ENCODE measurements around the gene C11orf58. TPM values are rescaled to one million over a fixed set of nuclear protein-coding genes. Genes with fewer than 3 reads are reported as not detected.

The C11orf58 gene
- total and polyA plus RNA-seq, 2 experiments from 2014 or later = 170 to 185 TPM

DNA sequence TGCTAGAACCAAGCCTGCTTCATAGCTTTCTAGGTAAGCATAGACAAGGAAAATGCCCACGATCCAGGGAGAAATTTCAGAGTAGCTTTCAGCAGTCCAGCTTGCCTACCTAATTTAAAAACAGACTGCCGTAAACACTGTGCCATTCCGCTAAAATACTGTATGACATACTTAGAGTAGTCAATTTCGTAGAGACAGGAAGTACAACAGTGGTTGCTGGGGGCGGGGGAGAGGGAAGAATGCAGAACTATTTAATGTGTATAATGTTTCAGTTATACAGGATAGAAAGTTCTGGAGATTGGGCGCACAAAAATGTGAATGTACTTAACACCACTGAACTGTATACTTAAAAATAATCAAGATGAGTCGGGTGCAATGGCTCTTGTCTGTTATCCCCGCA, 56.7 kb downstream of the C11orf58 start:
- Histone ChIP-seq H3K27me3 (no peaks in the 10 kb centered on the region), H3K4me1 (ENCODE audit: insufficient read depth) (peaks cover 6% of the 10 kb centered on the region), H2AFZ (no peak overlapping the region), H4K20me1 (ENCODE audit: insufficient read depth, poor library complexity, severe bottlenecking) (no peaks in the 10 kb centered on the region), H3K4me3 (no peak overlapping the region), H3K36me3 (replicated peaks; ENCODE audit: insufficient read depth, low read depth) (no peaks in the 10 kb centered on the region), H3K4me2 (no peak overlapping the region), H3K9me3 (ENCODE audit: low read depth) (no peaks in the 10 kb centered on the region), H3K79me2 (no peaks in the 10 kb centered on the region), H3K27ac (no peak overlapping the region), H3K9me2 (replicated peaks; ENCODE audit: insufficient read depth) (no peaks in the 10 kb centered on the region)
- TF ChIP-seq, protein P1, sequence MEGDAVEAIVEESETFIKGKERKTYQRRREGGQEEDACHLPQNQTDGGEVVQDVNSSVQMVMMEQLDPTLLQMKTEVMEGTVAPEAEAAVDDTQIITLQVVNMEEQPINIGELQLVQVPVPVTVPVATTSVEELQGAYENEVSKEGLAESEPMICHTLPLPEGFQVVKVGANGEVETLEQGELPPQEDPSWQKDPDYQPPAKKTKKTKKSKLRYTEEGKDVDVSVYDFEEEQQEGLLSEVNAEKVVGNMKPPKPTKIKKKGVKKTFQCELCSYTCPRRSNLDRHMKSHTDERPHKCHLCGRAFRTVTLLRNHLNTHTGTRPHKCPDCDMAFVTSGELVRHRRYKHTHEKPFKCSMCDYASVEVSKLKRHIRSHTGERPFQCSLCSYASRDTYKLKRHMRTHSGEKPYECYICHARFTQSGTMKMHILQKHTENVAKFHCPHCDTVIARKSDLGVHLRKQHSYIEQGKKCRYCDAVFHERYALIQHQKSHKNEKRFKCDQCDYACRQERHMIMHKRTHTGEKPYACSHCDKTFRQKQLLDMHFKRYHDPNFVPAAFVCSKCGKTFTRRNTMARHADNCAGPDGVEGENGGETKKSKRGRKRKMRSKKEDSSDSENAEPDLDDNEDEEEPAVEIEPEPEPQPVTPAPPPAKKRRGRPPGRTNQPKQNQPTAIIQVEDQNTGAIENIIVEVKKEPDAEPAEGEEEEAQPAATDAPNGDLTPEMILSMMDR (IDR thresholded peaks at IDR 0.05; ENCODE audit: poor library complexity) = no peak
- TF ChIP-seq EZH2 (IDR thresholded peaks at IDR 0.05; ENCODE audit: borderline replicate concordance) (no peak), EZH2phosphoT487 (IDR thresholded peaks at IDR 0.05; ENCODE audit: low read depth, severe bottlenecking, unreplicated experiment) (no peak)
- WGBS (ENCODE audit: low lambda C conversion rate, missing lambda C conversion rate) = 82% methylated on average over 8 of the region's 8 CpGs
- DNase-seq (ENCODE audit: low spot score) = no peak

DNA sequence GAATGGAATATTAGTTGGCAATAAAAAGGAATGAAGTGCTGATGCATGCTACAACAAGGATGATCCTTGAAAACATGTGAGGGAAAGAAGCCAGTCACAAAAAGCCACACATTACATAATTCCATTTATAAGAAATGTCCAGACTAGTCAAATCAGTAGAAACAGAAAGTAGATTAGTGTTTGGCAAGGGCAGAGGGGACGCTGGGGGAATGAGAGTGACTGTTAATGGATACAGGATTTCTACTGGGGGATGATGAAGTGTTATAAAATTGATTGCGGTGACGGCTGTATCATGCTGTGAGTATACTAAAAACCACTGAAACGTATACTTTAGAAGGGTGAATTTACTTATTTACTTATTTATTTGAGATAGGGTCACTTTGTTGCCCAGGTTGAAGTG, 57.9 kb downstream of the C11orf58 start:
- H3K36me3 ChIP-seq (replicated peaks; ENCODE audit: insufficient read depth, low read depth) = no peaks in the 10 kb centered on the region
- WGBS (ENCODE audit: low lambda C conversion rate, missing lambda C conversion rate) = 95% methylated on average over 4 of the region's 4 CpGs
- H3K79me2 ChIP-seq = no peaks in the 10 kb centered on the region
- no peaks in the 10 kb centered on the region for H3K9me2 ChIP-seq (replicated peaks; ENCODE audit: insufficient read depth)
- no peak overlapping the region for H3K4me2 ChIP-seq
- no peaks in the 10 kb centered on the region for H3K27me3 ChIP-seq
- no peaks in the 10 kb centered on the region for H4K20me1 ChIP-seq (ENCODE audit: insufficient read depth, poor library complexity, severe bottlenecking)
- no peak overlapping the region for H3K4me3 ChIP-seq
- no peaks in the 10 kb centered on the region for H3K9me3 ChIP-seq (ENCODE audit: low read depth)
- H2AFZ ChIP-seq = no peak overlapping the region
- no peak for DNase-seq (ENCODE audit: low spot score)
- H3K4me1 ChIP-seq (ENCODE audit: insufficient read depth) = peaks cover 6% of the 10 kb centered on the region
- TF ChIP-seq EZH2 (IDR thresholded peaks at IDR 0.05; ENCODE audit: borderline replicate concordance) (no peak), EZH2phosphoT487 (IDR thresholded peaks at IDR 0.05; ENCODE audit: low read depth, severe bottlenecking, unreplicated experiment) (no peak)
- TF ChIP-seq, protein P1 (IDR thresholded peaks at IDR 0.05; ENCODE audit: poor library complexity) = no peak
- H3K27ac ChIP-seq = no peak overlapping the region

DNA sequence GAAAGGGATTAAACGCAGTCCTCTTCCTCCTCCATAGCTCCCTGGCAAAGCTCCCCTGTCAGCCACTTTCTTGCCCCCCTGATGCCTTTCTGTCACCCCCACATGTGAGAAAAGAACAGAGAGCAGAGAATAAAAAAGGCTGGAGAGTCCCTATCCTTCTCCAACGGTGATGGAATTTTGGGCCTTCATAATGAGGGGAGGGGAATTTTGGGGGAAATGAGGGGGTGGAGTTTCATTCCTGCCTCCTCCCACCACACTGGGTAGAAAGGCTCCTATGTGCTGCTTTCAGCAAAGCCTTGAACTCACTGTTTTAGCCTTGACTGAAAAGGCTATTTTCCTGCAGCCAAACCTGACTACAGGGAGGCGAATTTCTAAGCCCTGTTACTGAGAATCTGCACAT, 59.3 kb downstream of the C11orf58 start:
- Histone ChIP-seq H3K4me3 (no peak overlapping the region), H4K20me1 (ENCODE audit: insufficient read depth, poor library complexity, severe bottlenecking) (no peaks in the 10 kb centered on the region), H3K79me2 (no peaks in the 10 kb centered on the region), H3K9me2 (replicated peaks; ENCODE audit: insufficient read depth) (no peaks in the 10 kb centered on the region), H3K4me2 (no peak overlapping the region), H3K36me3 (replicated peaks; ENCODE audit: insufficient read depth, low read depth) (no peaks in the 10 kb centered on the region), H3K27me3 (no peaks in the 10 kb centered on the region), H3K9me3 (ENCODE audit: low read depth) (no peaks in the 10 kb centered on the region), H2AFZ (no peak overlapping the region), H3K4me1 (ENCODE audit: insufficient read depth) (no peaks in the 10 kb centered on the region), H3K27ac (no peak overlapping the region)
- TF ChIP-seq EZH2phosphoT487 (IDR thresholded peaks at IDR 0.05; ENCODE audit: low read depth, severe bottlenecking, unreplicated experiment) = no peak
- TF ChIP-seq, protein P1 (IDR thresholded peaks at IDR 0.05; ENCODE audit: poor library complexity) = no peak
- no peak for TF ChIP-seq EZH2 (IDR thresholded peaks at IDR 0.05; ENCODE audit: borderline replicate concordance)
- DNase-seq (ENCODE audit: low spot score) = no peak
- 79% methylated on average over 3 of the region's 3 CpGs for WGBS (ENCODE audit: low lambda C conversion rate, missing lambda C conversion rate)

DNA sequence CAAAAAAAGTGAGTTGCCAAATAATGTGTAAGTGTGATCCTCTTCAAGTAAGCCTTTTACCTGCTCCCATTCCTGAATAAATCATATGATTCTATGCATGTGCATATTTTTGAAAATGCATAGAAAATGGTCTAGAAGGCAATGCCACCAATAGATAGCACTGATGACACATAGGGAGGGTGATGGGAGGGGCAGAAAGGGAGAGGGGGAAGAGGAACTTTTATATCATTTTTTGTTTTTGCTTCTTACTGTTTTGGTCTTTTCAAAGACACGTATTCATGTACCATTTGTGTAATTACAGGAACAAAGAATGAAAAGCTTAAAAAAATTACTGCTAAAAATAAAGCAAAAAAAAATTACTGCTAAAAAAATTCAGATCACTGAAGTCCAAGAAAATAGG, 60.8 kb downstream of the C11orf58 start:
- Histone ChIP-seq H3K36me3 (replicated peaks; ENCODE audit: insufficient read depth, low read depth) (no peaks in the 10 kb centered on the region), H4K20me1 (ENCODE audit: insufficient read depth, poor library complexity, severe bottlenecking) (no peaks in the 10 kb centered on the region), H3K27me3 (no peaks in the 10 kb centered on the region), H2AFZ (no peak overlapping the region), H3K4me2 (no peak overlapping the region), H3K4me1 (ENCODE audit: insufficient read depth) (no peaks in the 10 kb centered on the region), H3K9me3 (ENCODE audit: low read depth) (no peaks in the 10 kb centered on the region), H3K27ac (no peak overlapping the region), H3K9me2 (replicated peaks; ENCODE audit: insufficient read depth) (no peaks in the 10 kb centered on the region), H3K4me3 (no peak overlapping the region), H3K79me2 (no peaks in the 10 kb centered on the region)
- WGBS (ENCODE audit: low lambda C conversion rate, missing lambda C conversion rate) = 94% methylated on average over 1 of the region's 1 CpG
- DNase-seq (ENCODE audit: low spot score) = no peak
- TF ChIP-seq EZH2phosphoT487 (IDR thresholded peaks at IDR 0.05; ENCODE audit: low read depth, severe bottlenecking, unreplicated experiment) (no peak), EZH2 (IDR thresholded peaks at IDR 0.05; ENCODE audit: borderline replicate concordance) (no peak)
- TF ChIP-seq, protein P1 (IDR thresholded peaks at IDR 0.05; ENCODE audit: poor library complexity) = no peak

Data from hepatocyte (in vitro differentiated cells).